Ureter (tissue), 1 donor: ENCODE measurements around the gene AGAP4. TPM values are rescaled to one million over a fixed set of nuclear protein-coding genes. Genes with fewer than 3 reads are reported as not detected.
"Not testable (repeated sequence)": the region's sequence is repeated elsewhere in the genome, so short reads cannot be mapped to it uniquely, and the experiment has no call there.

Source experiments
- DNase-seq: peaks from one replicate; pipeline ENCODE4 v3.0.0-alpha.2; 2020; ENCODE audit warnings: low spot score
- total RNA-seq: library from RNA; stranded (reverse); gene quantifications from one replicate; pipeline ENCODE4 v1.2.4, GENCODE V29; 2023
- donor health status: DM: yes; HTN: yes; CAD: no.

Gene AGAP4
- total RNA-seq, 1 donor from 2014 or later = 40.2 TPM

GRCh38 chr10:45790694-45791426 is 56.4 kb downstream of the AGAP4 start:
- not testable (repeated sequence) for DNase-seq

- not testable (repeated sequence) for DNase-seq
Observed at GRCh38 chr10:45789991-45790390, 57.3 kb downstream of the AGAP4 start.

DNA sequence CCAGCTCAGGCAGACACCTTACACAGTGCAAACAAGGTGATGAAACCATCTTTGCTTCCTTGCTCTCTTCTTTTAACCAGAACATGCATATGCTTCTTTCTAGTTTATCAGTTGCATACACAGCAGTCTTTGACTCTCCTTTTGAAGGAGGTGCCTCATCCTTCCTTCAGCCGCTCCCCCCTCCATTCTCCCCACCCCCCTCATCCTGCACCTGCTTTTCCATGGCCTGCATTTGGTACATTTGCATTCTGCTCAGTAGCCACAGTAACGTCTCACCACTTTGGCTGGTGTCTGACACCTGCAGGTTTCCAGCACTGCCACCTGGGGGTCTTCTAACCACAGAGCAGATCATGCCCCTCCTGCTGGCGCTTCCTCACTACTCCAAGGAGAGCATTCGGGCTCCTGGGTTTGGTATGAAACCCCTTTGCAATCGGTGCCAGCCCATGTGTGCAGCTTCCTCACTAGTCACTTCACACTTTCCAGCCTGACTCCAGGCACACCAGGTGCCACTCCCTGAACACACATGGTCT is 60.0 kb downstream of the AGAP4 start:
- DNase-seq = not testable (repeated sequence)

DNA sequence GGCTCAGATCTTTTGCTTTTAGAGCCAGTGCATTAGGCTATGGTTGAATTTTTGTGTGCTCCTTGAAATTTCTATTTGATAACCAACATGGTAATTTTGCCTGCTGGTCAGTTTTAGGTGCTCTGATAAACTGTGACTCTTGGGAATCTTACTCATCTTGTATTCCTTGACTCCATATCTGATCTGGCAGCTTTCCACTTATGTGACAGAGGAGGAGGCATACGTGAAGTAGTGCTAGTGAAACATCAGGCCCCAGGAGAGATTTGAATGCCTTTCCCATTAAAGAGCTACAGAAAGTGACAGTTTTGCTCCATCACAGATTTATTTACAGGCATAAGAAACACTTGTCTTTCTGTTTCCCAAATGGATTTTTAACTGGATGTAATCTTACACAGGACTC is 61.1 kb downstream of the AGAP4 start:
- DNase-seq = not testable (repeated sequence)

Other genes starting within 250 kb of the AGAP4 start
- gene ZFAND4, start 174.7 kb downstream of the AGAP4 start, total RNA-seq = 20.7 TPM
- 39.7 TPM for gene WASHC2C, start 120.2 kb downstream of the AGAP4 start, total RNA-seq
- 56.5 TPM for gene TIMM23, start 125.0 kb upstream of the AGAP4 start, total RNA-seq
- 151 TPM for gene NCOA4, start 183.1 kb upstream of the AGAP4 start, total RNA-seq
- not detected for gene MSMB, start 198.8 kb upstream of the AGAP4 start, total RNA-seq